ENCODE results near the gene NCK2.

DNA sequence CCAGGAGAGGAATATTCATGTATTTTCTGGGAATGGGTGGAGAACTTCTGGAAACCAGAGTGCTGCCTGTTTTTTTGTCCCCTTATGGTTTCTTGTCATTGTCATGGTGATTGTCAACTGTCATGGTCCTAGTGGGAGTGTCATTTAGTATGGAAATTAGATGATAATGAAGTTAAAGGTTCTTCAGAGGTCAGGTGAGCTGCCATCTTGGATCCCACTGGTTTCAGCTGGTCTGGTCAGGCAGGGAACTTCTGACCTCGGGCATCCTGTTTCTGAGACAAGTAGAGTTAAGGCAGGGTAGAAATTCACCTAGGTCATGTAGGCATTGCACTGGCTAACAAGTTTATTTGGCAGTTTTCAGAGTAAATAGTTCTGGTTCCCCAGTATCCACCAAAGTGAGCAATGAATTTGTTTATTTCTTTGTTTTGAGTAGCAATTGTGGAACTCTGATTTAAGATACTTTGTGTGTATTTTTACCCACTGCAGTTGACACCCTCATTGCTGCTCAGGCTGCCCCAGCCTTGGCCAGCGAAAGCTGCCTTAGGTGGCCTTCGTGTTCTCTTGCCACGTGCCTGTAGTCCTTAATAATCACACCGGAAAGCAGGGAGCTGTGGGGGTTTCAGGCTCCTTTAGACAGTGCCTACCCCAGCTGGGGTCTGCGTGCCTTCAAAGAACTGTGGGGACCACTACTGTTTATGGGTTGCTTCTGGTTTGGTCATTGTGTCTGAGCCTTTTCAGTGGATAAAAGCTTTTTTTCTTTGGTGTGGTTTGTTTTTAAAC, 48.7 kb downstream of the NCK2 start:
- TF ChIP-seq, protein P1, sequence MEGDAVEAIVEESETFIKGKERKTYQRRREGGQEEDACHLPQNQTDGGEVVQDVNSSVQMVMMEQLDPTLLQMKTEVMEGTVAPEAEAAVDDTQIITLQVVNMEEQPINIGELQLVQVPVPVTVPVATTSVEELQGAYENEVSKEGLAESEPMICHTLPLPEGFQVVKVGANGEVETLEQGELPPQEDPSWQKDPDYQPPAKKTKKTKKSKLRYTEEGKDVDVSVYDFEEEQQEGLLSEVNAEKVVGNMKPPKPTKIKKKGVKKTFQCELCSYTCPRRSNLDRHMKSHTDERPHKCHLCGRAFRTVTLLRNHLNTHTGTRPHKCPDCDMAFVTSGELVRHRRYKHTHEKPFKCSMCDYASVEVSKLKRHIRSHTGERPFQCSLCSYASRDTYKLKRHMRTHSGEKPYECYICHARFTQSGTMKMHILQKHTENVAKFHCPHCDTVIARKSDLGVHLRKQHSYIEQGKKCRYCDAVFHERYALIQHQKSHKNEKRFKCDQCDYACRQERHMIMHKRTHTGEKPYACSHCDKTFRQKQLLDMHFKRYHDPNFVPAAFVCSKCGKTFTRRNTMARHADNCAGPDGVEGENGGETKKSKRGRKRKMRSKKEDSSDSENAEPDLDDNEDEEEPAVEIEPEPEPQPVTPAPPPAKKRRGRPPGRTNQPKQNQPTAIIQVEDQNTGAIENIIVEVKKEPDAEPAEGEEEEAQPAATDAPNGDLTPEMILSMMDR (conservative IDR thresholded peaks at IDR 0.05; ENCODE audit: low read depth, low read length), result no peak
- no peak for TF ChIP-seq MAFK (IDR thresholded peaks at IDR 0.05; ENCODE audit: low read depth, low read length)
- TF ChIP-seq, protein P2, sequence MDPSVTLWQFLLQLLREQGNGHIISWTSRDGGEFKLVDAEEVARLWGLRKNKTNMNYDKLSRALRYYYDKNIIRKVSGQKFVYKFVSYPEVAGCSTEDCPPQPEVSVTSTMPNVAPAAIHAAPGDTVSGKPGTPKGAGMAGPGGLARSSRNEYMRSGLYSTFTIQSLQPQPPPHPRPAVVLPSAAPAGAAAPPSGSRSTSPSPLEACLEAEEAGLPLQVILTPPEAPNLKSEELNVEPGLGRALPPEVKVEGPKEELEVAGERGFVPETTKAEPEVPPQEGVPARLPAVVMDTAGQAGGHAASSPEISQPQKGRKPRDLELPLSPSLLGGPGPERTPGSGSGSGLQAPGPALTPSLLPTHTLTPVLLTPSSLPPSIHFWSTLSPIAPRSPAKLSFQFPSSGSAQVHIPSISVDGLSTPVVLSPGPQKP (IDR thresholded peaks at IDR 0.05; ENCODE audit: borderline replicate concordance, low read depth, low read length), result no peak
- no peak for TF ChIP-seq NFE2L2 (IDR thresholded peaks at IDR 0.05; ENCODE audit: low read depth, low read length)
- no peak for TF ChIP-seq BHLHE40 (IDR thresholded peaks at IDR 0.05; ENCODE audit: low read depth, low read length)
- no peak for TF ChIP-seq RFX5 (IDR thresholded peaks at IDR 0.05; ENCODE audit: low read depth, low read length)
- no peak for TF ChIP-seq SMC3 (IDR thresholded peaks at IDR 0.05; ENCODE audit: low read depth, low read length)

All from IMR-90 (cell line).